ENCODE results near the gene ASCC1. TPM values are rescaled to one million over a fixed set of nuclear protein-coding genes. Genes with fewer than 3 reads are reported as not detected.
"Not testable (repeated sequence)": the region's sequence is repeated elsewhere in the genome, so short reads cannot be mapped to it uniquely, and the experiment has no call there.

The ASCC1 gene
- polyA plus RNA-seq, 1 donor from 2014 or later, result 24.8 TPM

- Mint-ChIP-seq H3K4me3 (no peak overlapping the region), H3K36me3 (no peaks in the 10 kb centered on the region), H3K4me1 (peaks cover 11 to 20% (median 16%) of the 10 kb centered on the region in 3 donors), H3K27me3 (no peaks in the 10 kb centered on the region), H3K9me3 (no peaks in the 10 kb centered on the region), H3K27ac (no peak overlapping the region)
Measured at GRCh38 chr10:72238392-72239175, 22.5 kb upstream of the ASCC1 start.

- peaks cover 0 to 6% (median 4%) of the 10 kb centered on the region in 3 donors for H3K4me1 Mint-ChIP-seq
- H3K27me3 Mint-ChIP-seq, result no peaks in the 10 kb centered on the region
- no peaks in the 10 kb centered on the region for H3K9me3 Mint-ChIP-seq
- no peak overlapping the region for H3K27ac Mint-ChIP-seq
- peaks cover 2% of the 10 kb centered on the region for H3K36me3 Mint-ChIP-seq
- peak overlapping the region in 1 of 4 donors; percentile 17 for H3K4me3 Mint-ChIP-seq
Measured at GRCh38 chr10:72235544-72236279, 19.6 kb upstream of the ASCC1 start.

GRCh38 chr10:72234560-72235095 lies 18.6 kb upstream of the ASCC1 start:
- H3K4me1 Mint-ChIP-seq, result peaks cover 3 to 7% (median 4%) of the 10 kb centered on the region in 3 donors
- H3K27ac Mint-ChIP-seq, result peak overlapping the region in 1 of 3 donors; percentile 13
- H3K4me3 Mint-ChIP-seq, result no peak overlapping the region
- no peaks in the 10 kb centered on the region for H3K9me3 Mint-ChIP-seq
- H3K27me3 Mint-ChIP-seq, result no peaks in the 10 kb centered on the region
- H3K36me3 Mint-ChIP-seq, result peaks cover 2% of the 10 kb centered on the region

GRCh38 chr10:72233621-72234020 lies 17.5 kb upstream of the ASCC1 start:
- Mint-ChIP-seq H3K27ac (peak overlapping the region in 1 of 3 donors; percentile 53), H3K4me1 (peaks cover 3 to 13% (median 10%) of the 10 kb centered on the region in 3 donors), H3K36me3 (peaks cover 2% of the 10 kb centered on the region), H3K4me3 (no peak overlapping the region), H3K27me3 (no peaks in the 10 kb centered on the region), H3K9me3 (no peaks in the 10 kb centered on the region)

- Mint-ChIP-seq H3K27me3 (no peaks in the 10 kb centered on the region), H3K9me3 (no peaks in the 10 kb centered on the region), H3K36me3 (peaks cover 2% of the 10 kb centered on the region), H3K4me3 (peak overlapping the region in 1 of 4 donors; percentile 60), H3K27ac (peak overlapping the region in 1 of 3 donors; percentile 50), H3K4me1 (peaks cover 17 to 27% (median 24%) of the 10 kb centered on the region in 3 donors)
Measured at GRCh38 chr10:72229261-72230251, 13.5 kb upstream of the ASCC1 start.

- Mint-ChIP-seq H3K4me1 (peaks cover 24 to 37% (median 34%) of the 10 kb centered on the region in 3 donors), H3K4me3 (peak overlapping the region in 3 of 4 donors; percentile 15 to 60 (median 58)), H3K27ac (peak overlapping the region in 1 of 3 donors; percentile 35), H3K36me3 (peaks cover 2% of the 10 kb centered on the region), H3K9me3 (no peaks in the 10 kb centered on the region), H3K27me3 (no peaks in the 10 kb centered on the region)
Measured at GRCh38 chr10:72228318-72228751, 12.3 kb upstream of the ASCC1 start.

GRCh38 chr10:72227826-72228225 lies 11.8 kb upstream of the ASCC1 start:
- H3K9me3 Mint-ChIP-seq, result no peaks in the 10 kb centered on the region
- peak overlapping the region in 1 of 4 donors; percentile 77 for H3K4me3 Mint-ChIP-seq
- H3K27me3 Mint-ChIP-seq, result no peaks in the 10 kb centered on the region
- H3K36me3 Mint-ChIP-seq, result no peaks in the 10 kb centered on the region
- H3K27ac Mint-ChIP-seq, result no peak overlapping the region
- H3K4me1 Mint-ChIP-seq, result peaks cover 27 to 38% (median 37%) of the 10 kb centered on the region in 3 donors

GRCh38 chr10:72226418-72227027 lies 10.4 kb upstream of the ASCC1 start:
- Mint-ChIP-seq H3K4me1 (peaks cover 31 to 40% (median 40%) of the 10 kb centered on the region in 3 donors), H3K27ac (peak overlapping the region; percentile 46 to 69 (median 53)), H3K4me3 (peak overlapping the region in 1 of 4 donors; percentile 3), H3K27me3 (no peaks in the 10 kb centered on the region), H3K36me3 (no peaks in the 10 kb centered on the region), H3K9me3 (no peaks in the 10 kb centered on the region)

GRCh38 chr10:72224191-72224590 lies 8.1 kb upstream of the ASCC1 start:
- not testable (repeated sequence) for H3K36me3 Mint-ChIP-seq
- H3K4me3 Mint-ChIP-seq, result peak overlapping the region in 3 of 4 donors; percentile 39 to 55 (median 49)

GRCh38 chr10:72223743-72224101 lies 7.6 kb upstream of the ASCC1 start:
- H3K36me3 Mint-ChIP-seq, result no peaks in the 10 kb centered on the region
- H3K27ac Mint-ChIP-seq, result peak overlapping the region; percentile 79 to 88 (median 86)
- peaks cover 36 to 42% (median 42%) of the 10 kb centered on the region in 3 donors for H3K4me1 Mint-ChIP-seq
- no peaks in the 10 kb centered on the region for H3K9me3 Mint-ChIP-seq
- H3K27me3 Mint-ChIP-seq, result no peaks in the 10 kb centered on the region
- H3K4me3 Mint-ChIP-seq, result peak overlapping the region in 3 of 4 donors; percentile 34 to 49 (median 39)

More at GRCh38 chr10:72224191-72224590, 8.1 kb upstream of the ASCC1 start:
- peaks cover 33 to 40% (median 39%) of the 10 kb centered on the region in 3 donors for H3K4me1 Mint-ChIP-seq
- H3K9me3 Mint-ChIP-seq, H3K27me3 Mint-ChIP-seq: not testable (repeated sequence)
- H3K27ac Mint-ChIP-seq, result peak overlapping the region in 2 of 3 donors; percentile 79 to 88

- H3K4me3 Mint-ChIP-seq, result no peak overlapping the region
- no peaks in the 10 kb centered on the region for H3K9me3 Mint-ChIP-seq
- peaks cover 35 to 37% (median 36%) of the 10 kb centered on the region in 3 donors for H3K4me1 Mint-ChIP-seq
- H3K27ac Mint-ChIP-seq, result no peak overlapping the region
- H3K36me3 Mint-ChIP-seq, result no peaks in the 10 kb centered on the region
- no peaks in the 10 kb centered on the region for H3K27me3 Mint-ChIP-seq
Measured at GRCh38 chr10:72221278-72221677, 5.2 kb upstream of the ASCC1 start.

- H3K9me3 Mint-ChIP-seq, result no peaks in the 10 kb centered on the region
- no peak overlapping the region for H3K27ac Mint-ChIP-seq
- peak overlapping the region in 1 of 4 donors; percentile 75 for H3K4me3 Mint-ChIP-seq
- no peaks in the 10 kb centered on the region for H3K36me3 Mint-ChIP-seq
- peaks cover 35 to 38% (median 38%) of the 10 kb centered on the region in 3 donors for H3K4me1 Mint-ChIP-seq
- H3K27me3 Mint-ChIP-seq, result no peaks in the 10 kb centered on the region
Measured at GRCh38 chr10:72220637-72221036, 4.6 kb upstream of the ASCC1 start.

- Mint-ChIP-seq H3K9me3 (no peaks in the 10 kb centered on the region), H3K4me3 (peak overlapping the region; percentile 79 to 96 (median 91)), H3K27me3 (peaks cover 2% of the 10 kb centered on the region), H3K4me1 (peaks cover 37 to 40% (median 39%) of the 10 kb centered on the region in 3 donors), H3K27ac (peak overlapping the region; percentile 45 to 94 (median 89)), H3K36me3 (no peaks in the 10 kb centered on the region)
Measured at GRCh38 chr10:72219235-72219814, 3.2 kb upstream of the ASCC1 start.
